CD4-positive, alpha-beta memory T cell (primary cell): ENCODE measurements around the gene SMG9. TPM values are rescaled to one million over a fixed set of nuclear protein-coding genes. Genes with fewer than 3 reads are reported as not detected.

Experiments
- CTCF ChIA-PET: fragments of 350-600 bp; sonication (Branson Sonifier 250); formaldehyde crosslinking; loops from one replicate; lab custom pipeline; 2021; ENCODE audit warnings: inconsistent platforms; ENCODE audit not compliant: partially characterized antibody; lab: Charles Lee
- POLR2A ChIA-PET: fragments of 350-600 bp; sonication (Branson Sonifier 250); formaldehyde crosslinking; loops from one replicate; lab custom pipeline; 2021; ENCODE audit not compliant: partially characterized antibody; lab: Charles Lee
- DNase-seq, 5 donors: peaks; one replicate each; pipeline versions ENCODE4 v3.0.0 to v3.0.0-alpha.2; 2020 to 2022; ENCODE audit warnings: mixed read lengths in 1 of 5
- H3K27ac ChIP-seq: one replicate; pipeline ENCODE4 v1.7.0; 2013; ENCODE audit warnings: low read depth, low read length
- H3K27me3 ChIP-seq: 2 replicates; pipeline ENCODE4 v1.7.0; 2013; ENCODE audit warnings: mild to moderate bottlenecking, low read length, moderate library complexity; ENCODE audit not compliant: insufficient read depth
- H3K36me3 ChIP-seq: 2 replicates; pipeline ENCODE4 v1.7.0; 2013; ENCODE audit warnings: mild to moderate bottlenecking, low read length, moderate library complexity; ENCODE audit not compliant: insufficient read depth
- H3K4me1 ChIP-seq: 2 replicates; pipeline ENCODE4 v1.7.0; 2013; ENCODE audit warnings: mild to moderate bottlenecking, low read length, moderate library complexity; ENCODE audit not compliant: insufficient read depth
- H3K4me3 ChIP-seq, 2 donors: one replicate each; pipeline ENCODE4 v1.7.0; 2013; ENCODE audit warnings: low read length in 2 of 2, mild to moderate bottlenecking in 1 of 2
- H3K9me3 ChIP-seq, 2 donors: one replicate each; pipeline ENCODE4 v1.7.0; 2013; ENCODE audit warnings: low read length in 2 of 2, control low read depth in 1 of 2; ENCODE audit not compliant: control insufficient read depth in 1 of 2
- H3K27ac Mint-ChIP-seq, 7 donors: one replicate each; pipeline ENCODE4 v1.8.0; 2020 to 2021; ENCODE audit warnings: mixed read lengths in 7 of 7, mild to moderate bottlenecking in 6 of 7, inconsistent platforms in 3 of 7, moderate library complexity in 3 of 7
- H3K27me3 Mint-ChIP-seq, 2 donors: one replicate each; pipeline ENCODE4 v1.8.0; 2020 to 2021; ENCODE audit warnings: mixed read lengths in 2 of 2
- H3K36me3 Mint-ChIP-seq, 2 donors: one replicate each; pipeline ENCODE4 v1.8.0; 2020 to 2021; ENCODE audit warnings: mixed read lengths in 2 of 2, inconsistent platforms in 1 of 2, mild to moderate bottlenecking in 1 of 2
- H3K4me1 Mint-ChIP-seq, 4 donors: one replicate each; pipeline ENCODE4 v1.8.0; 2020 to 2021; ENCODE audit warnings: mixed read lengths in 4 of 4, mild to moderate bottlenecking in 1 of 4
- H3K4me3 Mint-ChIP-seq, 8 donors: one replicate each; pipeline ENCODE4 v1.8.0; 2020 to 2021; ENCODE audit warnings: mixed read lengths in 8 of 8, mild to moderate bottlenecking in 7 of 8, moderate library complexity in 6 of 8, inconsistent platforms in 3 of 8
- H3K9me3 Mint-ChIP-seq, 8 donors: one replicate each; pipeline ENCODE4 v1.8.0; 2020 to 2021; ENCODE audit warnings: mixed read lengths in 8 of 8, mild to moderate bottlenecking in 5 of 8, inconsistent platforms in 3 of 8, moderate library complexity in 1 of 8
- intact Hi-C: fragments of 100-400 bp; cut with micrococcal nuclease; formaldehyde crosslinking; loops from one replicate; pipeline ENCODE4 v1.15.1; 2023
- polyA plus RNA-seq, 2 donors: library from polyadenylated mRNA; unstranded; fragments of 300-500 nt; fragmentation: Illumina TruSeq; gene quantifications; one replicate each; pipeline ENCODE4 v1.2.3, GENCODE V29; 2021
- total RNA-seq, 2 experiments: library from RNA; stranded (reverse); gene quantifications; one replicate each; pipeline ENCODE4 v1.2.3, GENCODE V29; 2021

Gene SMG9, protein sequence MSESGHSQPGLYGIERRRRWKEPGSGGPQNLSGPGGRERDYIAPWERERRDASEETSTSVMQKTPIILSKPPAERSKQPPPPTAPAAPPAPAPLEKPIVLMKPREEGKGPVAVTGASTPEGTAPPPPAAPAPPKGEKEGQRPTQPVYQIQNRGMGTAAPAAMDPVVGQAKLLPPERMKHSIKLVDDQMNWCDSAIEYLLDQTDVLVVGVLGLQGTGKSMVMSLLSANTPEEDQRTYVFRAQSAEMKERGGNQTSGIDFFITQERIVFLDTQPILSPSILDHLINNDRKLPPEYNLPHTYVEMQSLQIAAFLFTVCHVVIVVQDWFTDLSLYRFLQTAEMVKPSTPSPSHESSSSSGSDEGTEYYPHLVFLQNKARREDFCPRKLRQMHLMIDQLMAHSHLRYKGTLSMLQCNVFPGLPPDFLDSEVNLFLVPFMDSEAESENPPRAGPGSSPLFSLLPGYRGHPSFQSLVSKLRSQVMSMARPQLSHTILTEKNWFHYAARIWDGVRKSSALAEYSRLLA
- total RNA-seq (10 to 100 TPM; 57.6 to 57.9 TPM), polyA plus RNA-seq (10 to 100 TPM in 1 of 2 donors, 1 to 10 TPM in 1; 3.8 to 13.7 TPM)

DNA sequence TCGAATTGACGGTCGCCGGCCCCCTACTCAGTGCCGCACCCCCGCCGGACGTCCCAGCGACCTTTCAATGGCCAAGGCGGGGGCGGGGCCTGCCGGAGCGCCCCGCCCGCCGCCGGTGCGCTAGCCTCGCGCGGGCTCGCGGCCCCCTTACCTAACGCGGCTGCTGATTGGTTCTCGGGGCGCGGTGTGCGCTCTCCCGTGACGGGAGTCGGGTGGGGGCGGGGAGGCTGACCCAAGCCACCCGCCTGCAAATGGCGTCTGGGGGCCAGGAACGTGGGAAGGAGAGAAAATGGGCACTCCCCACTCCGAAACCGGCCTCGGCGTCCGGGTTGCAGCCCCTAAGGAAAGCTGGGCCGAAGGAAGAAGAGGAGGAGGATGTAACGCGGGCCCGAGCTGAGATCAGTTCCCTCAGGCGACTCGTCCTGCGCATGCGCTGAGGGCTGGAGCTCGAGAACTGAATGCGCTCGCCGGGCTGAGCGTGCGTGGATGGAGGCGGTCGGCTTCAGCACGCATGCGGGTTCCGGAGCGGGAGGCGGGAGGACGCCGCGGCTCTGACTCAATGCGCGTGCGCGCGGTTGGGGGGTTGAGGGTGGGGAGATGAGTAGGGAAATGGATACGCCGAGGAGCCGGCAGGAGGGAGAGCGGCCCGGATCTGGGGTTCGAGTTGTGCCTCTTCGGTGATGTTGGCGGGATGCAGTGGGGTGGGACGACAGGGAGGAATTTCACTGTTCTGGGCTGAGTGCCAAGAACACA, at the start of gene SMG9:
Gene SMG9, minus strand, starts transcription at position 460 of the 753 bp plus-strand sequence. CDS start 4,221 bp downstream, outside the sequence.
- H3K9me3 Mint-ChIP-seq: peaks cover 0 to 3% (median 0%) of the 10 kb centered on the region in 8 donors
- no peaks in the 10 kb centered on the region for H3K9me3 ChIP-seq
- peak; percentile 98 to 100 (median 99) for DNase-seq
- H3K4me1 Mint-ChIP-seq: peaks cover 22 to 63% (median 41%) of the 10 kb centered on the region in 4 donors
- H3K27me3 ChIP-seq: no peaks in the 10 kb centered on the region
- H3K4me3 ChIP-seq: peak within 1 kb of the TSS; percentile 94 to 98
- H3K27ac ChIP-seq: peak within 1 kb of the TSS; percentile 93
- peak within 1 kb of the TSS; percentile 96 to 99 (median 99) for H3K27ac Mint-ChIP-seq
- no peaks in the 10 kb centered on the region for H3K27me3 Mint-ChIP-seq
- H3K36me3 ChIP-seq: peaks cover 20% of the 10 kb centered on the region
- ChIA-PET CTCF (interaction anchor here (0.9 to 7.6 kb wide), 9 partner anchors 9 to 86 kb away, joined by 3 to 80 read pairs (median 6); no protein-coding TSS in a partner anchor), POLR2A (interaction anchor here (0.6 to 6.4 kb wide), 11 partner anchors 9 to 250 kb away, joined by 3 to 116 read pairs (median 6); partner anchors contain the start of genes KCNN4, PHLDB3, PLAUR and XRCC1)
- peaks cover 12 to 31% of the 10 kb centered on the region in 2 donors for H3K36me3 Mint-ChIP-seq
- peak within 1 kb of the TSS; percentile 90 to 97 (median 96) for H3K4me3 Mint-ChIP-seq
- H3K4me1 ChIP-seq: peaks cover 38% of the 10 kb centered on the region
- intact Hi-C loops: loop anchor here (1.0 to 2.0 kb wide), 5 partner anchors 9 to 86 kb away; partner anchors contain the start of genes KCNN4 and ZNF283

- Histone ChIP-seq H3K9me3 (no peaks in the 10 kb centered on the region), H3K27ac (no peak overlapping the region), H3K27me3 (no peaks in the 10 kb centered on the region), H3K4me1 (no peaks in the 10 kb centered on the region), H3K36me3 (no peaks in the 10 kb centered on the region), H3K4me3 (no peak overlapping the region)
- intact Hi-C loops: no loop called here
- ChIA-PET POLR2A (no interaction called here), CTCF (no interaction called here)
- Mint-ChIP-seq H3K27me3 (peaks cover 0 to 3% of the 10 kb centered on the region in 2 donors), H3K27ac (peak overlapping the region in 1 of 7 donors; percentile 2), H3K9me3 (no peaks in the 10 kb centered on the region), H3K4me1 (peaks cover 0 to 6% (median 0%) of the 10 kb centered on the region in 4 donors), H3K36me3 (no peaks in the 10 kb centered on the region), H3K4me3 (no peak overlapping the region)
- no peak for DNase-seq
These were observed 49.7 kb upstream of the SMG9 start for GRCh38 chr19:43804432-43804831.

DNA sequence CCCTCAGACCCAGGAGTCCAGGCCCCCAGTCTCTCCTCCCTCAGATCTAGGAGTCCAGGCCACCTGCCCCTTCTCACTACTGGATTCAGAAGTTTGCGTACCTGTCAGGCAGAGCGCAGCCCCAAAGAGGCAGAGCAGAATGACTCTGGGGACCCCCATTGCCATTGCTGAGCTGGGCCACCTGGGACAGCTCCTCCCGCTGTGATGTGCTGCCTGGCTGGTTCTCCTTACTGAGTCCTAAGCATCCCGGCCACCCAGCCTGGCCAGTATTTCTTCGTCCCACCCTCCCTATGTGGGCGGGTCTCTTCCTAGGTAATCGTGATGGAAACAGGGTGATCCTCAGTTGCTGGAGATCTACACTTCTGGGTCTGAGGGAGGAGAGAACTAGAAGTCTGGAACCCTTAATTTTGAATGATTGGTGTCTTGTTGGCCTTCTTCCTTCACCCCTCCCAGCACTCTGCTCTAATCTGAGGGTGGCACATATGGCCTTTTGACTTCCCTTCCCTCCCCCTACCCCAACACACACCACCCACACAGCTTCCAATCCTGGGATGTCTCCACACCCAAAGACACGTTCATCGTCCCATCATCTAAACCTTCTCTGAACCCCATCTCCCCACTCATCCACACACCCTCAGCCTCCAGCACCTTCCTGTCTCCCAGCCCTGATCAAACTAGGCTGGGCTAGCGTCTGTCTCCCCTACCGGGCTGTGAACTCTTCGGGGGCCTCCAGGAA, 47.6 kb upstream of the SMG9 start, which contains the start of gene LYPD5:
Gene LYPD5, minus strand, starts transcription at position 232 of the 736 bp plus-strand sequence. Its CDS starts 67 bp downstream, at position 165.
- DNase-seq: no peak
- Histone ChIP-seq H3K4me1 (peaks cover 9% of the 10 kb centered on the region), H3K4me3 (no peak within 1 kb of the TSS), H3K36me3 (no peaks in the 10 kb centered on the region), H3K27me3 (no peaks in the 10 kb centered on the region), H3K27ac (no peak within 1 kb of the TSS), H3K9me3 (no peaks in the 10 kb centered on the region)
- intact Hi-C loops: no loop called here
- Mint-ChIP-seq H3K4me1 (peaks cover 4 to 14% (median 8%) of the 10 kb centered on the region in 4 donors), H3K36me3 (no peaks in the 10 kb centered on the region), H3K27me3 (no peaks in the 10 kb centered on the region), H3K9me3 (no peaks in the 10 kb centered on the region), H3K27ac (peak within 1 kb of the TSS in 2 of 7 donors; percentile 2 to 79), H3K4me3 (no peak within 1 kb of the TSS)
- POLR2A ChIA-PET: no interaction called here
- CTCF ChIA-PET: no interaction called here

GRCh38 chr19:43799502-43800142, 44.9 kb upstream of the SMG9 start:
- Histone ChIP-seq H3K27me3 (no peaks in the 10 kb centered on the region), H3K9me3 (no peaks in the 10 kb centered on the region), H3K4me3 (no peak overlapping the region), H3K27ac (no peak overlapping the region), H3K4me1 (peaks cover 9% of the 10 kb centered on the region), H3K36me3 (no peaks in the 10 kb centered on the region)
- no peak for DNase-seq
- H3K27ac Mint-ChIP-seq: peak overlapping the region in 3 of 7 donors; percentile 9 to 77 (median 49)
- H3K4me1 Mint-ChIP-seq: peaks cover 4 to 18% (median 8%) of the 10 kb centered on the region in 4 donors
- H3K36me3 Mint-ChIP-seq: no peaks in the 10 kb centered on the region
- no peaks in the 10 kb centered on the region for H3K9me3 Mint-ChIP-seq
- peak overlapping the region; percentile 39 to 85 (median 76) for H3K4me3 Mint-ChIP-seq
- ChIA-PET POLR2A (interaction anchor here (1.9 kb wide), 1 partner anchor 33 kb away, joined by 6 read pairs; no protein-coding TSS in a partner anchor), CTCF (interaction anchor here (1.3 kb wide), 1 partner anchor 10 kb away, joined by 5 read pairs; no protein-coding TSS in a partner anchor)
- intact Hi-C loops: no loop called here
- H3K27me3 Mint-ChIP-seq: no peaks in the 10 kb centered on the region

- H3K36me3 Mint-ChIP-seq: no peaks in the 10 kb centered on the region
- H3K27ac Mint-ChIP-seq: peak overlapping the region in 5 of 7 donors; percentile 27 to 79 (median 68)
- Histone ChIP-seq H3K36me3 (no peaks in the 10 kb centered on the region), H3K9me3 (no peaks in the 10 kb centered on the region), H3K27ac (peak overlapping the region; percentile 13), H3K4me1 (peaks cover 9% of the 10 kb centered on the region), H3K4me3 (peak overlapping the region; percentile 44 to 60), H3K27me3 (no peaks in the 10 kb centered on the region)
- H3K9me3 Mint-ChIP-seq: no peaks in the 10 kb centered on the region
- CTCF ChIA-PET: interaction anchor here (1.3 kb wide), 1 partner anchor 11 kb away, joined by 5 read pairs; no protein-coding TSS in a partner anchor
- peak overlapping the region; percentile 70 to 85 (median 78) for H3K4me3 Mint-ChIP-seq
- H3K4me1 Mint-ChIP-seq: peaks cover 4 to 18% (median 8%) of the 10 kb centered on the region in 4 donors
- no peaks in the 10 kb centered on the region for H3K27me3 Mint-ChIP-seq
- POLR2A ChIA-PET: interaction anchor here (1.9 kb wide), 1 partner anchor 33 kb away, joined by 6 read pairs; no protein-coding TSS in a partner anchor
- DNase-seq: peak in 4 of 5 donors; percentile 28 to 81 (median 34)
- intact Hi-C loops: no loop called here
These were observed 44.0 kb upstream of the SMG9 start for GRCh38 chr19:43798546-43799409.
